IPS DF 6.9 (cell line): Measurements from ENCODE around the gene GGPS1.

Experiments
- DNase-seq: peaks from one replicate; pipeline ENCODE4 v3.0.0-alpha.2; 2013; ENCODE audit warnings: low read depth, low spot score
- H3K27ac ChIP-seq: one replicate; pipeline ENCODE4 v1.5.1; 2013; ENCODE audit warnings: low read length, control low read depth
- H3K27me3 ChIP-seq: 2 replicates; pipeline ENCODE4 v1.6.1; 2013; ENCODE audit warnings: mild to moderate bottlenecking, low read length; ENCODE audit not compliant: control insufficient read depth, insufficient read depth
- H3K36me3 ChIP-seq: 2 replicates; pipeline ENCODE4 v1.6.1; 2013; ENCODE audit warnings: low read length; ENCODE audit not compliant: control insufficient read depth, insufficient read depth
- H3K4me1 ChIP-seq: 2 replicates; pipeline ENCODE4 v1.6.1; 2013; ENCODE audit warnings: low read length; ENCODE audit not compliant: control insufficient read depth, insufficient read depth
- H3K4me3 ChIP-seq: 2 replicates; pipeline ENCODE4 v1.5.1; 2013; ENCODE audit warnings: mild to moderate bottlenecking, low read length
- H3K9me3 ChIP-seq: 2 replicates; pipeline ENCODE4 v1.6.1; 2013; ENCODE audit warnings: low read length, inconsistent platforms; ENCODE audit not compliant: control insufficient read depth, insufficient read depth
- WGBS: extraction: QIAGEN DNeasy Blood & Tissue Kit; methylation state at CpG from one replicate; pipeline ENCODE4 v1.1.7; 2013; ENCODE audit warnings: mixed read lengths, missing lambda C conversion rate; ENCODE audit not compliant: insufficient read length, insufficient coverage; 5-methylcytosine and 5-hydroxymethylcytosine counted together

Gene GGPS1

GRCh38 chr1:235290740-235291502, 37.4 kb upstream of the GGPS1 start:
- no peaks in the 10 kb centered on the region for H3K9me3 ChIP-seq
- DNase-seq, result no peak
- H3K4me1 ChIP-seq, result no peaks in the 10 kb centered on the region
- no peaks in the 10 kb centered on the region for H3K27me3 ChIP-seq
- WGBS, result no CpG with 5 or more reads among the region's 12 CpGs
- H3K4me3 ChIP-seq, result no peak overlapping the region
- no peak overlapping the region for H3K27ac ChIP-seq
- H3K36me3 ChIP-seq, result no peaks in the 10 kb centered on the region

- no peaks in the 10 kb centered on the region for H3K4me1 ChIP-seq
- WGBS, result no CpG with 5 or more reads among the region's 6 CpGs
- H3K9me3 ChIP-seq, result no peaks in the 10 kb centered on the region
- no peaks in the 10 kb centered on the region for H3K27me3 ChIP-seq
- H3K27ac ChIP-seq, result no peak overlapping the region
- DNase-seq, result no peak
- H3K4me3 ChIP-seq, result no peak overlapping the region
- H3K36me3 ChIP-seq, result no peaks in the 10 kb centered on the region
Observed at GRCh38 chr1:235291599-235292091, 36.7 kb upstream of the GGPS1 start.

- whole genome bisulfite sequencing, result no CpG with 5 or more reads among the region's 4 CpGs
- Histone ChIP-seq H3K27ac (no peak overlapping the region), H3K36me3 (no peaks in the 10 kb centered on the region), H3K27me3 (no peaks in the 10 kb centered on the region), H3K9me3 (no peaks in the 10 kb centered on the region), H3K4me3 (no peak overlapping the region), H3K4me1 (no peaks in the 10 kb centered on the region)
- DNase-seq, result no peak
Observed at GRCh38 chr1:235292790-235293189, 35.6 kb upstream of the GGPS1 start.

GRCh38 chr1:235293322-235293942, 34.9 kb upstream of the GGPS1 start:
- no peak overlapping the region for H3K27ac ChIP-seq
- no peaks in the 10 kb centered on the region for H3K4me1 ChIP-seq
- no peaks in the 10 kb centered on the region for H3K27me3 ChIP-seq
- H3K9me3 ChIP-seq, result no peaks in the 10 kb centered on the region
- H3K4me3 ChIP-seq, result no peak overlapping the region
- no peaks in the 10 kb centered on the region for H3K36me3 ChIP-seq
- DNase-seq, result no peak

- no CpG with 5 or more reads among the region's 5 CpGs for WGBS
- DNase-seq, result no peak
- Histone ChIP-seq H3K27ac (no peak overlapping the region), H3K36me3 (no peaks in the 10 kb centered on the region), H3K4me3 (no peak overlapping the region), H3K4me1 (no peaks in the 10 kb centered on the region), H3K27me3 (no peaks in the 10 kb centered on the region), H3K9me3 (no peaks in the 10 kb centered on the region)
Observed at GRCh38 chr1:235295902-235296350, 32.4 kb upstream of the GGPS1 start.

- no CpG with 5 or more reads among the region's 1 CpG for WGBS
- Histone ChIP-seq H3K9me3 (no peaks in the 10 kb centered on the region), H3K4me3 (no peak overlapping the region), H3K36me3 (no peaks in the 10 kb centered on the region), H3K4me1 (no peaks in the 10 kb centered on the region), H3K27ac (no peak overlapping the region), H3K27me3 (no peaks in the 10 kb centered on the region)
- DNase-seq, result no peak
Observed at GRCh38 chr1:235296729-235297128, 31.6 kb upstream of the GGPS1 start.

- Histone ChIP-seq H3K27ac (no peak overlapping the region), H3K36me3 (no peaks in the 10 kb centered on the region), H3K27me3 (no peaks in the 10 kb centered on the region), H3K9me3 (no peaks in the 10 kb centered on the region), H3K4me3 (no peak overlapping the region), H3K4me1 (no peaks in the 10 kb centered on the region)
- WGBS, result no CpG with 5 or more reads among the region's 3 CpGs
- no peak for DNase-seq
Observed at GRCh38 chr1:235297579-235297978, 30.8 kb upstream of the GGPS1 start.

GRCh38 chr1:235298758-235299157, 29.6 kb upstream of the GGPS1 start:
- no peaks in the 10 kb centered on the region for H3K27me3 ChIP-seq
- H3K27ac ChIP-seq, result no peak overlapping the region

DNA sequence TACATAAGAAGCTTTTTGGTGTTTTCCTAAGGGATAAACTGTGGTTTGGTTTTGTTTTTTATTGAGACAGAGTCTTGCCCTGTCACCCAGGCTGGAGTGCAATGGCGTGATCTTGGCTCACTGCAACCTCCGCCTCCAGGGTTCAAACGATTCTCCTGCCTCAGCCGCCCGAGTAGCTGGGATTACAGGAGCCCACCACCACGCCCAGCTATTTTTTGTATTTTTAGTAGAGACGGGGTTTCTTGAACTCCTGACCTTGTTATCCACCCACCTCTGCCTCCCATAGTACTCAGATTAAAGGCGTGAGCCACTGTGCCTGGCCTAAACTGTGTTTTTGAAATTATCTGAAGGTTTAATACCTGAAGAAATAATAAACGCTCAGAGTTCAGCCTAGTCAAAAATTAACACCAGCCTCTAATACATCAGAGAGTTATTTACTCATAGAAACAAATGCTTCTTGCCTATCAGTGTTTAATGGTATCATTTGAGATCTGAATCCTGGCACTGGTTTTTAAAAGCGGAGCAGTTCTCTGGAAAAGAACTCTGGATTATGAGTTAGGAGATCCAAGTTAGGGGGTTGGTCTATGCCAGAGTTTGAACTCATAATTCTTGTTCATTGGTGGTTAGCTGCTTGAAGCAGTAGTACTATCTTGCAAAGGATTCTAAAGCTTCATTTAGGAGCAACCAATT, 29.1 kb upstream of the GGPS1 start:
- no peaks in the 10 kb centered on the region for H3K27me3 ChIP-seq
- no CpG with 5 or more reads among the region's 10 CpGs for WGBS
- no peaks in the 10 kb centered on the region for H3K4me1 ChIP-seq
- H3K9me3 ChIP-seq, result no peaks in the 10 kb centered on the region
- no peak overlapping the region for H3K4me3 ChIP-seq
- H3K27ac ChIP-seq, result no peak overlapping the region
- no peak for DNase-seq
- H3K36me3 ChIP-seq, result no peaks in the 10 kb centered on the region

More at GRCh38 chr1:235298758-235299157, 29.6 kb upstream of the GGPS1 start:
- no peak for DNase-seq
- Histone ChIP-seq H3K36me3 (no peaks in the 10 kb centered on the region), H3K9me3 (no peaks in the 10 kb centered on the region), H3K4me3 (no peak overlapping the region), H3K4me1 (no peaks in the 10 kb centered on the region)
- WGBS, result no CpG with 5 or more reads among the region's 2 CpGs

DNA sequence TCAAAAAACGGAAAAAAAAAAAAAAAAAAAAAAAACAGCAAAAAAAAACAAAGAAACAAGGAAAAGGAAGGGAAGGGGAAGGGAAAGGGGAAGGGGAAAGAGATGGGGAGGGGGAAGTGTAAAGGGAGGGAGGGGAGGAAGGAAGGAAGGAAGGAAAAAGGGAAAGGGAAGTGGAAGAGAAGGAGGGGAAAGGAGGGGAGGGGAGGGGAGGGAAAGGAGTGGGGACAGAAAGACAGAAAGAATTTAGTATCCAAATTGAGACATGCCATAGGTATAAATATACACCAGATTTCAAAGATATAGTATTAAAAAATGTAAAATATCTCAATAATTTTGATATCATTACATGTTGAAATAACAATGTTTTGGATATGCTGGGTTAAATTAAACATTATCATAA, 26.2 kb upstream of the GGPS1 start:
- Histone ChIP-seq H3K4me1 (no peaks in the 10 kb centered on the region), H3K27ac (no peak overlapping the region), H3K36me3 (no peaks in the 10 kb centered on the region), H3K27me3 (no peaks in the 10 kb centered on the region), H3K9me3 (no peaks in the 10 kb centered on the region), H3K4me3 (no peak overlapping the region)
- WGBS, result no CpG with 5 or more reads among the region's 1 CpG
- no peak for DNase-seq
